CD4-positive, alpha-beta T cell treated with Interleukin-6 at 100 ng/mL for 8 hours (primary cell): Measurements from ENCODE around the gene NPNT.

ENCODE experiments used
- DNase-seq: peaks from one replicate; pipeline ENCODE4 v3.0.0-alpha.2; 2020; ENCODE audit warnings: mixed read lengths, low spot score

The NPNT gene

GRCh38 chr4:105917171-105917685 lies 22.0 kb downstream of the NPNT start:
- DNase-seq: no peak

DNA sequence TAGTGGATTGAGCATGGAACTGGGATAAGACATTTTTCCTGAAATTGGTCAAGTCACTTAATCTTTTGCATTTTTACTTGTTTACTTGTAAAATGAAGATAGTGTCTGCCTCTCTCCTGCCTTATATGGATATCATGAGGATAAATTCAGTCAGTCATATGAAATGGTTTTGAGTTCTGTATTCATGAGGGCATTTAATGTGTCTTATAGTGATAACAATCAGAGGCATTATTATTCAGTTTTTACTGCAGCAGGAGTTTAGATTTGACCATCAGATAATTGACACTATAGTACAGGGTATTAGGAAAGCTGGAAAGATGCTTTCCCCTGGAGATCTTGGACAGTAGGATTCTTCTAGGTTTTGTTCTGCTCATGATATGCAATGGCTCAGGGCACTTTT lies 26.0 kb downstream of the NPNT start:
- DNase-seq: no peak

GRCh38 chr4:105923497-105924238 lies 28.4 kb downstream of the NPNT start:
- DNase-seq: no peak

- no peak for DNase-seq
Measured at GRCh38 chr4:105924341-105924740, 29.1 kb downstream of the NPNT start.

DNA sequence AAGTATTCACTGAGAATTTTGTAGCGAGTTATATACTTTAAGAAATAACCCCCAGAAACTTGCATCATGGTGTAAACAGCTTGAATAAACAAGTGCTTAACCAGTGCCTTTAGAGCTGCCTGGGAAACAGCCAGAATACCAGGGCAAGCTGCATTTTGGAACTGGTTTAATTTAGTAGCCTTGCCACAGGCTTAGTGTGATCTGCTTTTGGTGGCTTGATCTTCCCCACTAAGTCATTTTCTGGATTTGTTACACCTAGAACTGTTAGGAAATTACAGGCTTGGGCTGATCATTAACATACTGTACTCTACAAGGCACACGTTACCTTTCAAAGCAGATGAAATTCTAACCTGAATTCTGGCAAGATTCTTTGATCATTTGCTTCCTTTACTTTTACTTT lies 35.4 kb downstream of the NPNT start:
- DNase-seq: no peak

DNA sequence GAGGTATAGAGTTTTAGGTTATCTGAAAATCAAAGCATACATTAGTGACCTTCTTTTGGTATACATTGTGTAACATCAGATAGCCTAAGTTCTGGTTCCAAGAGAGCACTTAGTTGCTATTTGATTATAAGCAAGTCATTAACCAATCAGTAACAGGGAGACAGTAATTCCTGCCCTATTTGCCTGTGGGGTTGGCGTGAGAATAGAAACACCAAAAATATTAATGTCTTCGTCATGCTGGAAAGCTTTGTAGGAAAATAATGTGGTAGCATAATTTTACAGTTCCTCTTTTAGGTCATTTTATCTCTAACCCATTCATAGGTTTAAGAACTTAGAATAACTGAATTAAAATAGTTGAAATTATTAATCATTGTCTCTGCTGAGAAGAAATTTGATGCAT lies 37.8 kb downstream of the NPNT start:
- no peak for DNase-seq

DNA sequence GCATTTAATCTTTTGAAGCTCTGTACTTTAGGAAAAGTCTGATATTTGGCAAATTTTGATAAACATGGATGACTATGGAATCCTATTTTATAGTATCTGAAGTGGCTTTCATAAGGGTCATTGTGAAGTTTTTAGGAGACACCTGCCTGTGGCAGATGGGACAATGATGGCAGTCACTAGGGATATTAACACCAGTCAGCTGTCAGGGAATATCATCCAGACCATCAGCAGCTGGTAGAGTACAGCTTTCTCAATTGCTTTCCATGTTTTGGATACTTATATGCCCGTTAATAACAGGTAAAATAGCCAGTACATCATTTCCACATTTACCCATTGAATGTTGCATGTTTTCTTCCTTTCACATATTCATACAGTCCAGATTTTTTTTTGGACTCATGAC lies 39.1 kb downstream of the NPNT start:
- no peak for DNase-seq

DNA sequence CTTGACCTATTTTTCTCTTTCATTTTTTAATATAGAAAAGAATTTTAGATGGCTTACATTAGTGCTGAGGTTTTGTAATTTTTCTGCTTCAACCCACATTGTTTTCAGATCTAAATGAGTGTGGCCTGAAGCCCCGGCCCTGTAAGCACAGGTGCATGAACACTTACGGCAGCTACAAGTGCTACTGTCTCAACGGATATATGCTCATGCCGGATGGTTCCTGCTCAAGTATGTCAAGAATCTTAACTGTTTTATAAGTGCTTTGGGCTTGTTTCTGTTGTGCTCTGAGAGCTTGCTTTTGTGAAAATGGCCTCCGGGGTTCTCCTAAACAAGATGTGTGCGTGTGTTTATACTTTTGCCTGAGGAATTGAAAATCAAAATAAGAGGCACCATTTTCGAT lies 41.6 kb downstream of the NPNT start:
- DNase-seq: no peak

- DNase-seq: no peak
Measured at GRCh38 chr4:105937759-105938158, 42.5 kb downstream of the NPNT start.

DNA sequence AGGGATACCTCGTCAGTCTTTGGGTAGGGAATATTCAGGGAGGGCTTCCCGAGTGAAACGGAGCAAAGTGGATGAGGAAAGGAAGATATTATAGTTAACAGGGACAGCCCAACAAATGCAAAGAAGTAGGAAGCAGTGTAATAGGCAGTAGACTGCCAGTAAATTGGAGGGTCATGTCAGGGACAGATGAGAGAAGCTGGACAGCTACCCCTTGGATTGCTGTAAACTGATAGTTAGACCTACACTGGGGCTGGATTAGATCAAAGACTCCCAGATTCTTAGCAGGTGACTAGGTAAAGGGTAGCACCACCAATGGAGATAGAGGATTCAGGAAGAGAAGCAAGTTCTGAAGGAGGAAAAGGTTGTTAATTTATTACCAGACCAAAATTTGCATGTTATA lies 48.0 kb downstream of the NPNT start:
- no peak for DNase-seq

DNA sequence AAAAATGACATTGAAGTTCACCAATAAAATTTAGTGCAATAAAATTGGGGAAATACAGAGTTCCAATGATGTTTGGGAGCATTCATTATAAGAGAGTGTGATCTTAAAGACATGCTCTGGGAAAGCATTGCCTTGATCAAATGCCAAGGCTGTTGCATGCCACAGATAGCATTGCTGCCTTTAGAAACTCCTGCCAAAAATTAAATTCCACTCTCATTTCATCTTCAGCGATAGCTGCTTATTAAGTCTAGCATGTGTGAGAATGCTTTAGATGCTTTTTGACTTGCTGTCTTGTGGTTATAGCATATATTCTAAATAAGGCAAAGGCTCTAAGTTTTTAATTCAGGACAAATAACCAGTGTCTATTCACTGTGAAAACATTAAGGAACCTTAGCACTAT lies 49.3 kb downstream of the NPNT start:
- DNase-seq: no peak

DNA sequence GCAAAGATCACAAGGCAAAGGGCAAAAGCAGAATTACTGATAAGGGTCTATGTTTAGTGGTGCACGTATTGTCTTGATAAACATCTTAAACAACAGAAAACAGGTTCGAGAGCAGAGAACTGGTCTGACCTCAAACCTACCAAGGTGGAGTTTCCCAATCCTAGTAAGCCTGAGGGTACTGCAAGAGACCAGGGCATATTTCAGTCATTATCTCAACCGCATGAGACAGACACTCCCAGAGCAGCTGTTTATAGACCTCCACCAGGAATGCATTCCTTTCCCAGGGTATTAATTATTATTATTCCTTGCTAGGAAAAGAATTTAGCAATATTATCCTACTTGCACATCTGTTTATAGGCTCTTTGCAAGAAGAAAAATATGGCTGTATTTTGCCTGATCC lies 51.5 kb downstream of the NPNT start:
- no peak for DNase-seq

DNA sequence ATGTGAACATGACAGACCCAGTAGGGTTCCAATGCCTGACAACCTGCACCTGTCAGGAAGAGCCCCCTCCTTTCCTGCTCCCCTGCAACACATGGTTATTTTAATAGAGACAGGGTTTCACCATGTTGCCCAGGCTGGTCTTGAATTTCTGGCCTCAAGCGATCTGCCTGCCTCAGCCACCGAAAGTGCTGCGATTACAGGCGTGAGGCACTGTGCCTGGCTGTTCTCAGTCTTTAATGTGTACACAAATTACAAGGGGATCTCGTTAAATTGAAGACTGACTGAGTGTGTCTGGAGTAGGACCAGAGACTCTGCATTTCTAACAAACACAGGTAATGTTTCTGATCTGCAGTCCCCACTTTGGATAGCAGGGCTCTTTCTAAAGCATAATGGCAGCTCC lies 55.4 kb downstream of the NPNT start:
- no peak for DNase-seq

- no peak for DNase-seq
Measured at GRCh38 chr4:105951198-105951597, 55.9 kb downstream of the NPNT start.

- DNase-seq: no peak
Measured at GRCh38 chr4:105952591-105952990, 57.3 kb downstream of the NPNT start.

DNA sequence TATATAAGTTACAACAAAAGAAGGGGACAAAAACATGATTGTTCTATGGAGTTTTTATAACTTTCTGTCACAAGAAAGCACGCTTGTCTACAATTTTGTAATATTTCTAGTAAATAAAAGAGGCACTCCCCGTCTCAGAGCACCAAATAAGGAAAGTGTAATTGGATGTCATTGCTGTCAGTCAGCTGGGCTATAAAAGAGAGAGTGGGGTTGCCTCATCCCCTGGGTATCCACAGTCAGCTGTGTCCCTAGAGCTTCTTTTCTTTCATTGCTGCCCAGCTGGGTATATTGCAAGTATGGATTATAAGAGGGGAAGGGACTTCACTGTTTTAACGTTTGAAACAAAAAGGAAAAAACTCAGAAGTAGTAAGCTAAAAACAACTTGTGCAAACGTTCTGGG lies 61.3 kb downstream of the NPNT start:
- no peak for DNase-seq

DNA sequence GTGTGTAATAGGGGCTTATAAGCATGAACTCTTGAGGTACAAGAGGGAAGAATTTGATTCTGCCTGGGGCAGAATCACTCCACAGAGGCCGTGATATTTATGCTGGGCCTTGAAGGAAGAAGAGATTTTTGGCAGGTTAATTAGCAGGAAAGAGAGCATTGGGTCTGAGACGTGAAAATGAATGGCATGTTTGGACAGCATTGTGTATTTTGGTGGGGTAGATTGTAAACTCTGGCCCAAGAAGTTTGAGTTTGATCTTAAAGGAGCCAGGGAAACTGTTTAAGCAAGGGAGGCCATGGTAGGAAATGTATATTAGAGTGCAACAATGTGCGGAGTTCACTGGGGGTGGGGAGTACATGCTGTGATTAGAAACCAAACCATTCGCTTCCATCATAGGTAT lies 62.4 kb downstream of the NPNT start:
- DNase-seq: no peak

DNA sequence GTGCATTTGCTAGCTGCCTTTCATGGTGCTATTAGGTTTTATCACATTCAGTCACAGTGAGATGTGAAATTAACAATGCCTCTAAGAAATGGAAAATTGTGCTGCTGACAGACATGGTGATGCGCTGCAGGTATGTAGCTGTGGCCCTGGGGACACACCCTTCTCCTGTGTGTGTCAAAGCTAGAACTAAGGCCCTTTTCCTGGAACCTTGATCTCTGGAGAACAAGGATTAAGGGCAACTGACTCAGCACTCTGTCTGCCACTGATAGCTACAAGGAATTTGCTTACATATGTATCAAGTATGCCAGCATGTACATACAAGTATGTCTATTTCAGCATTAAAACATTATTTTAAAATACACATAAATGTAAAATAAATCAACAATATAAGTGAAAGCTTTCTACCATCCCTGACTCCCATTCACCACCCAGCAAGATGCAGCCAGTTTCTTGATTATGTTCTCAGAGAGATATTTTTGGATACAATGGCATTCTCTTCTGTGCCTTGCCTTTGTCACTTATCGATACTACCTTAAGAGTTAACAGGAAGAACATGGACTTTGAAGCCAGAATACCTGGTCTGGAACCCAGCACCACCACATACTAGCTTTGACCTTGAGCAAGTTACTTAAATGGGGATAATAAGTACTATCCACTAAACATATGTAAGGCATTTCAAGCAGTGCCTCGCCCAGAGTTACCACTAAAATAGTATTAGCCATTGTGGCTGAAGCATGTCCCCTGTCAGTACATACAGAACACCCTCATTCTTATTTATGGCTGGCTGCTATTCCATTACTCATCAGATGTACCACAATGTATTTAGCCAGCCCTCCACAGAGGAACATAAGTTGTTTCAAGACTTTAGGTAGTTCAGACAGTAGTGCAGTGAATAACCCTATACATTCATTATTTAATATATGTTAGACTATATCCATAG lies 68.5 kb downstream of the NPNT start:
- DNase-seq: no peak

- no peak for DNase-seq
Measured at GRCh38 chr4:105965183-105965800, 70.0 kb downstream of the NPNT start.

GRCh38 chr4:105966051-105966450 lies 70.8 kb downstream of the NPNT start:
- DNase-seq: no peak

- no peak for DNase-seq
Measured at GRCh38 chr4:105967058-105967658, 71.9 kb downstream of the NPNT start.

- no peak for DNase-seq
Measured at GRCh38 chr4:105969575-105969974, 74.3 kb downstream of the NPNT start.
